Right lung (tissue), 5 donors: ENCODE results near the gene HGD. TPM values are rescaled to one million over a fixed set of nuclear protein-coding genes. Genes with fewer than 3 reads are reported as not detected.

Experiments used
- DNase-seq, 2 donors: peaks; one replicate each; pipeline ENCODE4 v3.0.0-alpha.2; 2013
- polyA plus RNA-seq, 5 donors: library from polyadenylated mRNA; unstranded; fragments of 120-200 nt; gene quantifications; one replicate each; pipeline versions ENCODE4 v1.2.1 to v1.2.3, GENCODE V29; 2013; ENCODE audit warnings: inconsistent platforms in 1 of 5, low replicate concordance in 1 of 5; ENCODE audit not compliant: insufficient read length in 5 of 5, insufficient read depth in 1 of 5

The HGD gene
- polyA plus RNA-seq, 5 donors = 0.45 to 1.0 (median 0.78) TPM

DNA sequence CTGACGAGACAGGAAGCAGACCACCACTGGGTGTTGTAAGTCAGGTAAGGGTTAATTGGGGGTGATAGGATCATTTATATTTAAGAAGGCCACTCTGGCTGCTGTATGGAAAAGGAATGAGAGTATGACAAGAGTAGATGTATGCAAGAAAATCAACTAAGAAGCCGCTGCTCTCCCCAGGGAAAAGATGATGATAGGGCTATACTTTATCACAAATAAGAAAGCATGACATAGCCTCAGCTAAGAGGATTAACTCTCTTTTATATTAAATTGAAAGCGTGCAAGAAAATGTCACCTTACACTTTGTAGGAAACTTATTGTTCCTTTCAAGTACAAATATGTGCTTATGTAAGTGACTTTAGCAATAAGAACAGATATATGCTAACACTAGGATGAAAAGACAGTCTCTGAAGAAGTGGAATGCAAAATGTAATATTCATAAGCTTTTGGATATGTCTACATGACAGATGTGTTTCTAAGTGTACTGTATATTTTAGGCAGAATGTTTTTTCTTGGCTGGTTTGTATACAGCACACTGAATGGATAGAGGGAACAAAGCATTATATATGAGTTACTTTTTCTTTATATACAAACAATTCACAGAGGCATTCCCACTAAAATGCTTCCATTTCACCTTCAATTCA is 94.6 kb downstream of the HGD start:
- no peak for DNase-seq

Other genes starting within 250 kb of the HGD start
- 100 to 1,000 TPM; 451 to 563 (median 556) TPM for gene FSTL1, start 231.2 kb downstream of the HGD start, polyA plus RNA-seq
- 100 to 1,000 TPM; 149 to 183 (median 158) TPM for gene NDUFB4, start 85.9 kb downstream of the HGD start, polyA plus RNA-seq
- gene RABL3, start 60.3 kb upstream of the HGD start, polyA plus RNA-seq = 10 to 100 TPM; 21.2 to 31.3 (median 26.9) TPM
- 10 to 100 TPM; 11.7 to 14.6 (median 13.2) TPM for gene GTF2E1, start 60.5 kb upstream of the HGD start, polyA plus RNA-seq
- gene STXBP5L, start 226.0 kb upstream of the HGD start, polyA plus RNA-seq = under 1 TPM; 0.10 to 0.37 (median 0.13) TPM